ENCODE data around the gene CCDC85B.

CCDC85B gene

DNA sequence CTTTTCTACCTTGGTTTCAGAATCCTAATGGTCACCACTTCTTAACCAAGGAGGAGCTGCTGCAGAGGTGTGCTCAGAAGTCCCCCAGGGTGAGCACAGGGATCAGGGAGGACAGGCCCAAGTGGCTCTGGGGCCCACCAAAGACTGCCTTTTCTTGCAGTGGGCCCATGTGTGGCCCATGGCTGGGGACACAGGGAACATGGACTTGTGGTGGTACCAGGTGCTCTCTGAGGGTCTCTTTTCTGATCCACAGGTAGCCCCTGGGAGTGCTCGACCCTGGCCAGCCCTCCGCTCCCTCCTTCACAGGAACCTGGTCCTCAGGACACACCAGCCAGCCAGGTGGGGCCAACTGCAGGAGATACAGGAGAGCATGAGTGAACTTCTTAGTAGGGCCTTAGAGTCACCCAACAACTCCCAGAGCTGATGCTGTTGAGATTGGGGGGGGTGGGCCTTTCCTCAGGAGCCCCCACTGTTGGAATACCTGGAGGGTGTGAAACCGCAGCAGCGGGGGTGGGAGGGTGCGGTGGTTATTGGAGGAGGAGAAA is 28.2 kb upstream of the CCDC85B start:
- TF ChIP-seq, protein P1, sequence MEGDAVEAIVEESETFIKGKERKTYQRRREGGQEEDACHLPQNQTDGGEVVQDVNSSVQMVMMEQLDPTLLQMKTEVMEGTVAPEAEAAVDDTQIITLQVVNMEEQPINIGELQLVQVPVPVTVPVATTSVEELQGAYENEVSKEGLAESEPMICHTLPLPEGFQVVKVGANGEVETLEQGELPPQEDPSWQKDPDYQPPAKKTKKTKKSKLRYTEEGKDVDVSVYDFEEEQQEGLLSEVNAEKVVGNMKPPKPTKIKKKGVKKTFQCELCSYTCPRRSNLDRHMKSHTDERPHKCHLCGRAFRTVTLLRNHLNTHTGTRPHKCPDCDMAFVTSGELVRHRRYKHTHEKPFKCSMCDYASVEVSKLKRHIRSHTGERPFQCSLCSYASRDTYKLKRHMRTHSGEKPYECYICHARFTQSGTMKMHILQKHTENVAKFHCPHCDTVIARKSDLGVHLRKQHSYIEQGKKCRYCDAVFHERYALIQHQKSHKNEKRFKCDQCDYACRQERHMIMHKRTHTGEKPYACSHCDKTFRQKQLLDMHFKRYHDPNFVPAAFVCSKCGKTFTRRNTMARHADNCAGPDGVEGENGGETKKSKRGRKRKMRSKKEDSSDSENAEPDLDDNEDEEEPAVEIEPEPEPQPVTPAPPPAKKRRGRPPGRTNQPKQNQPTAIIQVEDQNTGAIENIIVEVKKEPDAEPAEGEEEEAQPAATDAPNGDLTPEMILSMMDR (IDR thresholded peaks at IDR 0.05; ENCODE audit: insufficient read depth, missing control alignments) = no peak
- DNase-seq (ENCODE audit: insufficient read length, low spot score) = no peak
- FAIRE-seq = no peak

DNA sequence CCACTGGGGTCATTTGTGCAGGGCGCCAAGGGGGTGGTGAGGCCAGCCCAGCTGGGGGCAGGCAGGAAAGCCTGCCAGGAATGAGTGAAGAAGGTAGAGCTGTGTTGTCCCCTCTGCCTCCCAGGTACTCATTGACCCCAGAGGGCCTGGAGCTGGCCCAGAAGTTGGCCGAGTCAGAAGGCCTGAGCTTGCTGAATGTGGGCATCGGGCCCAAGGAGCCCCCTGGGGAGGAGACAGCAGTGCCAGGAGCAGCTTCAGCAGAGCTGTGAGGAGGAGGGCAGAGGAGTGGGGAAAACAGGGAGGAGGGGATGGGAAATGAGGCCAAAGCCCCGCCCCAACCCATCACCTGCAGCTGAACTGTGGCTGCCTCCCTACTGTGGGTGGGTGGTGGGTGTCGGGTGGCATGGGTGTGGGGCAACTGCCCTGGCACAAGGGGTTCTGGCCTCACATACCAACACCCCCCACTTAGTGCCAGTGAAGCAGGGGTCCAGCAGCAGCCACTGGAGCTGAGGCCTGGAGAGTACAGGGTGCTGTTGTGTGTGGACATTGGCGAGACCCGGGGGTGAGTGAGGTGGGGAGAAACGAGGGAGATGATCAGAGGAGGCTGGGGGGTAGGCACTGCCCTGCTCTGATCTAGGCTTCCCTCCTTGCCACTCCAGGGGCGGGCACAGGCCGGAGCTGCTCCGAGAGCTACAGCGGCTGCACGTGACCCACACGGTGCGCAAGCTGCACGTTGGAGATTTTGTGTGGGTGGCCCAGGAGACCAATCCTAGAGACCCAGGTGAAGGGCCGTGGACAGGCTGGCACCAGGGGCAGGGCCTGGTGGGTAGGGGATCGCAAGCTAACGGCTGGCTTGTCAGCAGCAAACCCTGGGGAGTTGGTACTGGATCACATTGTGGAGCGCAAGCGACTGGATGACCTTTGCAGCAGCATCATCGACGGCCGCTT is 27.3 kb upstream of the CCDC85B start:
- TF ChIP-seq, protein P1 (IDR thresholded peaks at IDR 0.05; ENCODE audit: insufficient read depth, missing control alignments) = no peak
- FAIRE-seq (no peak), DNase-seq (ENCODE audit: insufficient read length, low spot score) (no peak)

DNA sequence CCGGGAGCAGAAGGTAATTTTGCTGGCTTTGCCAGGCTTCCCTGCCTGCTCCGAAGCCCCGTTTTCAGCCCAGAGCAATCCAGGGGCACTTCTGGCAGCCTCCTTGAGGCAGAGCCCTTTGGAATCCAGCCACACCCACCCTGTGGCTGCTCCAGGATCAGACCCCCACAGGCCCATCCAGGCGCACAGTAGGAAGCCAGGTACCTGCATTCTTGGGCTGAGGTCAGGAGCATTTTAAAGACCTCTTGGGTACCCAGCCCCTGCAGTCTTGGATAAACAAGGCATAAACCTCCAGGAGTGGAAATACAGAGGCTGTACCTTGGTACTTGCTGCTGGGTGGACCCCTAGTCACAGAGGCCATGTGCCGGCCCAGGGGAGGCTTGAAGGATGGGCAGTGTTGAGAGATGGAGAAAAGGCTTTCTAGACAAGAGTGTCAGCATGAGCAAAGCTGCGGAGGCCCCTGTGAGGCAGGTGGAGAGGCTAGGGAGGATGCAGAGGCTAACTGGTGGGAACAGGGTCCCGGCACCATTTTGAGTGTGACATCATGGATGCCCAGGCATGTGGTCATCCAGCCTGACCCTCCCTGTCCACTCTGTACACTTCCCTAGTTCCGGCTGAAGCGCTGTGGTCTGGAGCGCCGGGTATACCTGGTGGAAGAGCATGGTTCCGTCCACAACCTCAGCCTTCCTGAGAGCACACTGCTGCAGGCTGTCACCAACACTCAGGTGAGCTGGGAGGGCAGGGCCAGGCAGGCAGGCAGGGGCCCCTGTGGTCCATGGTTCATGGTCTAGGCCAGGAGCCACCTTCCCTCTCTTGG is 26.4 kb upstream of the CCDC85B start:
- DNase-seq (ENCODE audit: insufficient read length, low spot score) = no peak
- TF ChIP-seq, protein P1 (IDR thresholded peaks at IDR 0.05; ENCODE audit: insufficient read depth, missing control alignments) = no peak
- no peak for FAIRE-seq

DNA sequence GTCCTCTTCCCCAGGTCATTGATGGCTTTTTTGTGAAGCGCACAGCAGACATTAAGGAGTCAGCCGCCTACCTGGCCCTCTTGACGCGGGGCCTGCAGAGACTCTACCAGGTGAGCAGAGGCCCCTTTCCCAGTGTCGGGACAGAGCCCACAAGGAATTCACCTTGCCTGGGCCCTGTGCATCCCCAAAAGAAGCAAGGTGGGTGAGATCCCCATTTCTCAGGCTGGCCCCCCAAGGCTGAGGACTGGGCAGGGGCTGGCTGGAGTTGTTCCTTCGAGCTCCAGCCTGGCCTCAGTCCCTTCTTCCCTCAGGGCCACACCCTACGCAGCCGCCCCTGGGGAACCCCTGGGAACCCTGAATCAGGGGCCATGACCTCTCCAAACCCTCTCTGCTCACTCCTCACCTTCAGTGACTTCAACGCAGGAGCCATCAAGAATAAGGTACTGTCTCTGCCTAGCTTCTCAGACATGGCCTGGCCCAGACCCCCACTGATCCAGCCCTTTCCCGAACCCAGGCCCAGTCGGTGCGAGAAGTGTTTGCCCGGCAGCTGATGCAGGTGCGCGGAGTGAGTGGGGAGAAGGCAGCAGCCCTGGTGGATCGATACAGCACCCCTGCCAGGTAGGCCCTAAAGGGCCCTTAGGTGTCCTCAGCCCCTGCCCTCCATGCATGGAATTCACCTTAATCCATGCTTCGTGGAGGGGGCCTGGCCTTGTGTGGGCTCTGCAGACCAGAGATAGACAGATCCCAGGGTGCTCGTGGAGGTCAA is 25.6 kb upstream of the CCDC85B start:
- TF ChIP-seq, protein P1 (IDR thresholded peaks at IDR 0.05; ENCODE audit: insufficient read depth, missing control alignments) = no peak
- FAIRE-seq (no peak), DNase-seq (ENCODE audit: insufficient read length, low spot score) (no peak)

DNA sequence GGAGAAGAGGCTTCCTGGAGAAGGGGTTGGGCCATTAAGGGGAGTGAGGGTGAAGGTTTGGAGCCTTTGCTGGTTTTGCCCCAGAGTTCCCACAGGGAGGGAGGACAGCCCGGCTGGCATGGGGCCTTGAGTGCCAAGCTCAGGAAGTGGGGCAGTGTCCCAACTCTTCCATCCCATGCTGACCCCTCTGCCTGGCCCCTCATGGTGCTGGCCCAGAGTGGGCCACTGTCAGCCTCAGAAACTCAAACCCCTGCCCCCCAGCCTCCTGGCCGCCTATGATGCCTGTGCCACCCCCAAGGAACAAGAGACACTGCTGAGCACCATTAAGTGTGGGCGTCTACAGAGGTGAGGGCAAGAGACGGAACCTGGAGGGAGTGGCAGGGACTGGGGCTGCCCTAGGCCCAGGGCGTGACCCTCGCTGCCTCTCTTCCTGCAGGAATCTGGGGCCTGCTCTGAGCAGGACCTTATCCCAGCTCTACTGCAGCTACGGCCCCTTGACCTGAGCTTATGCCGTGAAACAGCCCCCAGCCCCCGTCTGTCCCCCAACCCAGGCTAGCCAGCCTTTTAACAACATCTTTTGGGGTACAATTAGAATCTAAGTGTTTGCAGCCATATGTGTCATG is 24.8 kb upstream of the CCDC85B start:
- TF ChIP-seq, protein P1 (IDR thresholded peaks at IDR 0.05; ENCODE audit: insufficient read depth, missing control alignments) = no peak
- FAIRE-seq (no peak), DNase-seq (ENCODE audit: insufficient read length, low spot score) (no peak)

DNA sequence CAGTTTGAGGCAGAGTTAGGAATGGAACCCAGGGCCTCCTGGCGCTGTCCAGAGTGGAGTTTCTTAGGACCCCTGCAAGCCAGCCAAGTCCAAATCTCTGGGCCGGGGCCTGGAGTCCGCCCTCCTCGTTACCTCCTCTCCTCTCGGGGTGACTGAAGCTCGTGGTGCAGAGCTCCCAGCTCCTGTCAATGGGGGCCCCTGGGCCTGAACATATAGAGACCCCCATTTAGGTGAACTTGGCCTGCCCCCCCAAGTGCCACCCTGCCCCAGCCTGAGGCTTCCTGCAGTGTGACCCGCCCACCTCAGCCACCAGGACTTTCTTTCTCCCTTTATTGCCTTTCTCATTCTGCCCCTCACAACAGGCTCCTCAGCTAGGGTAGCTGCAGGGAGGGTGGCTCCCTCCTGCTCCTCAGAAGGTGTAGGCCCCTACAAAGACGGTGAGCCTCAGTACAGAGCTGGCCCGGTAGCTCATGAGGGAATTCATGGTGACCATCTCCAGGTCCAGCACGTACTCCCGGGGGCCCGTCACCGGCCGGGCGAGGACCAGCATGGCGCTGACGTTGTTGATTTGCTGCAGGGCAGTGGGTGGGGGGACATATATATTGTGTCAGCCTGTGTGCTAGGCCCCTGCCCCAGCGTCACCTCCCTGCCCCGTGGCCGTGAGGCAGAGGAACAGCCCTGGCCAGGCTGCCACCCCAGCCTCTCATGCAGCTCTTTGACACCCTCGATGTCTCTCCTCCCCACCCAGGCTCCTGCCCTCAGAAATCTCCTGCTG is 23.8 kb upstream of the CCDC85B start:
- no peak for FAIRE-seq
- DNase-seq (ENCODE audit: insufficient read length, low spot score) = no peak
- TF ChIP-seq, protein P1 (IDR thresholded peaks at IDR 0.05; ENCODE audit: insufficient read depth, missing control alignments) = no peak

Data from D721Med (cell line).